ENCODE results near the gene RUNX2. TPM values are rescaled to one million over a fixed set of nuclear protein-coding genes. Genes with fewer than 3 reads are reported as not detected.

Gene RUNX2
- total and polyA plus RNA-seq, 10 of the 15 experiments (the other 5 are each of a cell fraction or from before 2014, with no cell fraction given), result 0.01 to 0.77 (median 0.15) TPM; not detected in 3

DNA sequence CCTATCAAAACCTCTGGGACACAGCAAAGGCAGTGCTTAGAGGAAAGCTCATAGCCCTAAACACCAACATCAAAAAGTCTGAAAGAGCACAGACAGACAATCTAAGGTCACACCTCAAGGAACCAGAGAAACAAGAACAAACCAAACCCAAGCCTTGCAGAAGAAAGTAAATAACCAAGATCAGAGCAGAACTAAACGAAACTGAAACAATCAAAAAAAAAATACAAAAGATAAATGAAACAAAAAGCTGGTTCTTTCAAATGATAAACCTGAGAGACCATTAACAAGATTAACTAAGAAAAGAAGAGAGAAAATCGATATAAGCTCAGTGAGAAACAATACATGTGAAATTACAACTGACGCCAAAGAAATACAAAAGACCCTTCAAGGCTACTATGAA lies 34.8 kb upstream of the RUNX2 start:
- in situ Hi-C loops (cut with MboI), result no loop called here
- TF ChIP-seq TCF12 (IDR thresholded peaks at IDR 0.05; ENCODE audit: low read depth, low read length), result no peak
- TF ChIP-seq ZNF384 (IDR thresholded peaks at IDR 0.05; ENCODE audit: borderline replicate concordance, low read depth, low read length), result peak; percentile 9; the same call in 1 of the 2 replicates
- TF ChIP-seq, protein P1, sequence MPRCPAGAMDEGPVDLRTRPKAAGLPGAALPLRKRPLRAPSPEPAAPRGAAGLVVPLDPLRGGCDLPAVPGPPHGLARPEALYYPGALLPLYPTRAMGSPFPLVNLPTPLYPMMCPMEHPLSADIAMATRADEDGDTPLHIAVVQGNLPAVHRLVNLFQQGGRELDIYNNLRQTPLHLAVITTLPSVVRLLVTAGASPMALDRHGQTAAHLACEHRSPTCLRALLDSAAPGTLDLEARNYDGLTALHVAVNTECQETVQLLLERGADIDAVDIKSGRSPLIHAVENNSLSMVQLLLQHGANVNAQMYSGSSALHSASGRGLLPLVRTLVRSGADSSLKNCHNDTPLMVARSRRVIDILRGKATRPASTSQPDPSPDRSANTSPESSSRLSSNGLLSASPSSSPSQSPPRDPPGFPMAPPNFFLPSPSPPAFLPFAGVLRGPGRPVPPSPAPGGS (IDR thresholded peaks at IDR 0.05; ENCODE audit: borderline replicate concordance, insufficient read depth, low read depth, low read length, poor library complexity, severe bottlenecking), result no peak
- TF ChIP-seq, protein P2, sequence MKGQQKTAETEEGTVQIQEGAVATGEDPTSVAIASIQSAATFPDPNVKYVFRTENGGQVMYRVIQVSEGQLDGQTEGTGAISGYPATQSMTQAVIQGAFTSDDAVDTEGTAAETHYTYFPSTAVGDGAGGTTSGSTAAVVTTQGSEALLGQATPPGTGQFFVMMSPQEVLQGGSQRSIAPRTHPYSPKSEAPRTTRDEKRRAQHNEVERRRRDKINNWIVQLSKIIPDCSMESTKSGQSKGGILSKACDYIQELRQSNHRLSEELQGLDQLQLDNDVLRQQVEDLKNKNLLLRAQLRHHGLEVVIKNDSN (IDR thresholded peaks at IDR 0.05; ENCODE audit: borderline replicate concordance, extremely low read length, insufficient read depth, low read depth, low read length), result no peak
- TF ChIP-seq SPI1 (IDR thresholded peaks at IDR 0.05; ENCODE audit: borderline replicate concordance, insufficient read depth, low read depth, low read length), result no peak
- no peak for TF ChIP-seq JUND (IDR thresholded peaks at IDR 0.05; ENCODE audit: low read depth, low read length)
- no peak for TF ChIP-seq RBBP5 (conservative IDR thresholded peaks at IDR 0.05)
- TF ChIP-seq ATF7 (IDR thresholded peaks at IDR 0.05; ENCODE audit: low read depth), result no peak
- TF ChIP-seq, protein P3, sequence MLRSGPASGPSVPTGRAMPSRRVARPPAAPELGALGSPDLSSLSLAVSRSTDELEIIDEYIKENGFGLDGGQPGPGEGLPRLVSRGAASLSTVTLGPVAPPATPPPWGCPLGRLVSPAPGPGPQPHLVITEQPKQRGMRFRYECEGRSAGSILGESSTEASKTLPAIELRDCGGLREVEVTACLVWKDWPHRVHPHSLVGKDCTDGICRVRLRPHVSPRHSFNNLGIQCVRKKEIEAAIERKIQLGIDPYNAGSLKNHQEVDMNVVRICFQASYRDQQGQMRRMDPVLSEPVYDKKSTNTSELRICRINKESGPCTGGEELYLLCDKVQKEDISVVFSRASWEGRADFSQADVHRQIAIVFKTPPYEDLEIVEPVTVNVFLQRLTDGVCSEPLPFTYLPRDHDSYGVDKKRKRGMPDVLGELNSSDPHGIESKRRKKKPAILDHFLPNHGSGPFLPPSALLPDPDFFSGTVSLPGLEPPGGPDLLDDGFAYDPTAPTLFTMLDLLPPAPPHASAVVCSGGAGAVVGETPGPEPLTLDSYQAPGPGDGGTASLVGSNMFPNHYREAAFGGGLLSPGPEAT (IDR thresholded peaks at IDR 0.05; ENCODE audit: low read depth), result peak; percentile 18; the same call in 1 of the 2 replicates
- TF ChIP-seq CHD4 (IDR thresholded peaks at IDR 0.05), result no peak
- no peak for TF ChIP-seq GABPA (IDR thresholded peaks at IDR 0.05; ENCODE audit: low read depth)
- TF ChIP-seq IRF4 (IDR thresholded peaks at IDR 0.05; ENCODE audit: low read depth, low read length), result no peak
- TF ChIP-seq, protein P4, sequence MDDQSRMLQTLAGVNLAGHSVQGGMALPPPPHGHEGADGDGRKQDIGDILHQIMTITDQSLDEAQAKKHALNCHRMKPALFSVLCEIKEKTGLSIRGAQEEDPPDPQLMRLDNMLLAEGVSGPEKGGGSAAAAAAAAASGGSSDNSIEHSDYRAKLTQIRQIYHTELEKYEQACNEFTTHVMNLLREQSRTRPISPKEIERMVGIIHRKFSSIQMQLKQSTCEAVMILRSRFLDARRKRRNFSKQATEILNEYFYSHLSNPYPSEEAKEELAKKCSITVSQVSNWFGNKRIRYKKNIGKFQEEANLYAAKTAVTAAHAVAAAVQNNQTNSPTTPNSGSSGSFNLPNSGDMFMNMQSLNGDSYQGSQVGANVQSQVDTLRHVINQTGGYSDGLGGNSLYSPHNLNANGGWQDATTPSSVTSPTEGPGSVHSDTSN (IDR thresholded peaks at IDR 0.05; ENCODE audit: insufficient replicate concordance, low read depth, low read length), result no peak
- TF ChIP-seq, protein P5, sequence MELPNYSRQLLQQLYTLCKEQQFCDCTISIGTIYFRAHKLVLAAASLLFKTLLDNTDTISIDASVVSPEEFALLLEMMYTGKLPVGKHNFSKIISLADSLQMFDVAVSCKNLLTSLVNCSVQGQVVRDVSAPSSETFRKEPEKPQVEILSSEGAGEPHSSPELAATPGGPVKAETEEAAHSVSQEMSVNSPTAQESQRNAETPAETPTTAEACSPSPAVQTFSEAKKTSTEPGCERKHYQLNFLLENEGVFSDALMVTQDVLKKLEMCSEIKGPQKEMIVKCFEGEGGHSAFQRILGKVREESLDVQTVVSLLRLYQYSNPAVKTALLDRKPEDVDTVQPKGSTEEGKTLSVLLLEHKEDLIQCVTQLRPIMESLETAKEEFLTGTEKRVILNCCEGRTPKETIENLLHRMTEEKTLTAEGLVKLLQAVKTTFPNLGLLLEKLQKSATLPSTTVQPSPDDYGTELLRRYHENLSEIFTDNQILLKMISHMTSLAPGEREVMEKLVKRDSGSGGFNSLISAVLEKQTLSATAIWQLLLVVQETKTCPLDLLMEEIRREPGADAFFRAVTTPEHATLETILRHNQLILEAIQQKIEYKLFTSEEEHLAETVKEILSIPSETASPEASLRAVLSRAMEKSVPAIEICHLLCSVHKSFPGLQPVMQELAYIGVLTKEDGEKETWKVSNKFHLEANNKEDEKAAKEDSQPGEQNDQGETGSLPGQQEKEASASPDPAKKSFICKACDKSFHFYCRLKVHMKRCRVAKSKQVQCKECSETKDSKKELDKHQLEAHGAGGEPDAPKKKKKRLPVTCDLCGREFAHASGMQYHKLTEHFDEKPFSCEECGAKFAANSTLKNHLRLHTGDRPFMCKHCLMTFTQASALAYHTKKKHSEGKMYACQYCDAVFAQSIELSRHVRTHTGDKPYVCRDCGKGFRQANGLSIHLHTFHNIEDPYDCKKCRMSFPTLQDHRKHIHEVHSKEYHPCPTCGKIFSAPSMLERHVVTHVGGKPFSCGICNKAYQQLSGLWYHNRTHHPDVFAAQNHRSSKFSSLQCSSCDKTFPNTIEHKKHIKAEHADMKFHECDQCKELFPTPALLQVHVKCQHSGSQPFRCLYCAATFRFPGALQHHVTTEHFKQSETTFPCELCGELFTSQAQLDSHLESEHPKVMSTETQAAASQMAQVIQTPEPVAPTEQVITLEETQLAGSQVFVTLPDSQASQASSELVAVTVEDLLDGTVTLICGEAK (IDR thresholded peaks at IDR 0.05; ENCODE audit: borderline replicate concordance), result no peak
- no peak for TF ChIP-seq KLF5 (IDR thresholded peaks at IDR 0.05; ENCODE audit: partially characterized antibody)

More for the DNA sequence above, 34.8 kb upstream of the RUNX2 start:
- 38% methylated on average over 3 of the region's 3 CpGs for WGBS (ENCODE audit: insufficient coverage, insufficient replicate concordance, low lambda C conversion rate, missing lambda C conversion rate)
- SMC1A ChIA-PET (ENCODE audit: uncharacterized antibody, unreplicated experiment), result no interaction called here
- no TSS peak for BruUV-seq (replicated peaks)
- Histone ChIP-seq H3K36me3 (ENCODE audit: control insufficient read depth in 2 of 2, insufficient read depth in 2 of 2, low read length in 1 of 2) (no peaks in the 10 kb centered on the region), H2AFZ (ENCODE audit: control insufficient read depth, low read depth, low read length) (no peak overlapping the region), H3K79me2 (ENCODE audit: control insufficient read depth, insufficient read depth, low read length) (no peaks in the 10 kb centered on the region), H4K20me1 (ENCODE audit: control insufficient read depth, insufficient read depth) (no peaks in the 10 kb centered on the region), H3K4me2 (ENCODE audit: control insufficient read depth, insufficient read depth) (no peak overlapping the region), H3K4me1 (ENCODE audit: control insufficient read depth, insufficient read depth, low read length) (no peaks in the 10 kb centered on the region), H3K9me3 (replicated peaks; ENCODE audit: control insufficient read depth, insufficient read depth, low read length) (no peaks in the 10 kb centered on the region), H3K9ac (ENCODE audit: control insufficient read depth, insufficient read depth, low read length) (no peak overlapping the region), H3K4me3 (no peak overlapping the region), H3K27ac (ENCODE audit: control insufficient read depth, insufficient read depth) (no peak overlapping the region), H3K27me3 (replicated peaks in 1 of 2; ENCODE audit: control insufficient read depth in 2 of 2, insufficient read depth in 2 of 2, low read length in 1 of 2) (no peaks in the 10 kb centered on the region)
- FAIRE-seq (no peak), DNase-seq (ENCODE audit: low read depth, low spot score) (no peak), ATAC-seq (no peak)
- POLR2A ChIA-PET, result no interaction called here
- RAD21 ChIA-PET (ENCODE audit: unreplicated experiment), result interaction anchor here (0.6 to 1.0 kb wide), 2 partner anchors 85 to 445 kb away, joined by 3 read pairs; partner anchors contain the start of gene SUPT3H
- CTCF ChIA-PET, result interaction anchor here (0.6 kb wide), 2 partner anchors 31 to 645 kb away, joined by 4 read pairs; no protein-coding TSS in a partner anchor
- intact Hi-C loops (cut with micrococcal nuclease; ENCODE audit: unreplicated experiment), result no loop called here
